Measurements from ENCODE around the gene CFAP91.

Gene CFAP91

GRCh38 chr3:119746423-119746822 lies 43.6 kb downstream of the CFAP91 start:
- DNase-seq = no peak

- DNase-seq = no peak
These were observed 44.5 kb downstream of the CFAP91 start for GRCh38 chr3:119747357-119747756.

- no peak for DNase-seq
These were observed 46.2 kb downstream of the CFAP91 start for GRCh38 chr3:119748991-119749390.

GRCh38 chr3:119751423-119751822 lies 48.6 kb downstream of the CFAP91 start:
- no peak for DNase-seq

Data from CD4-positive, alpha-beta T cell treated with Interleukin-4 for 1 hour (primary cell).